H1 (cell line): ENCODE results near the gene GRAMD4.

ENCODE experiments used
- BACH1 ChIP-seq: IDR thresholded peaks from 2 replicates; pipeline ENCODE4 v1.6.1; 2012; ENCODE audit warnings: low read length, improper control_type of control experiment
- CBX8 ChIP-seq: fragments of 300-800, 300-1000 bp; sonication (generic); IDR thresholded peaks from 2 replicates; pipeline ENCODE4 v1.7.1; 2016; ENCODE audit warnings: low read depth, low read length, borderline replicate concordance
- EP300 ChIP-seq, 2 experiments: IDR thresholded peaks; 1 replicate in 1 of 2; 2 replicates in 1 of 2; pipeline ENCODE4 v1.6.1; 2011 to 2012; ENCODE audit warnings: low read depth in 2 of 2, low read length in 2 of 2, mild to moderate bottlenecking in 2 of 2, borderline replicate concordance in 1 of 2, inconsistent platforms in 1 of 2, moderate library complexity in 1 of 2
- PHF8 ChIP-seq: fragments of 200-600 bp; sonication (generic); conservative IDR thresholded peaks from 2 replicates; pipeline ENCODE4 v1.7.1; 2012; ENCODE audit warnings: low read depth, mild to moderate bottlenecking, inconsistent platforms, low read length, moderate library complexity
- POLR2A ChIP-seq, 2 experiments: IDR thresholded peaks; 1 replicate in 1 of 2; 2 replicates in 1 of 2; pipeline ENCODE4 v1.6.1; 2011; ENCODE audit warnings: low read depth in 2 of 2, low read length in 2 of 2, mild to moderate bottlenecking in 2 of 2; ENCODE audit errors: control extremely low read depth in 1 of 2
- RAD21 ChIP-seq, 2 experiments: IDR thresholded peaks in 1 of 2; conservative IDR thresholded peaks in 1 of 2; 2 replicates each; pipeline ENCODE4 v1.6.1; 2011; ENCODE audit warnings: low read depth in 2 of 2, low read length in 2 of 2, improper control_type of control experiment in 1 of 2, inconsistent platforms in 1 of 2, mild to moderate bottlenecking in 1 of 2, moderate library complexity in 1 of 2
- RXRA ChIP-seq: IDR thresholded peaks from 2 replicates; pipeline ENCODE4 v1.6.1; 2011; ENCODE audit warnings: low read depth, mild to moderate bottlenecking, low read length, moderate library complexity; ENCODE audit not compliant: insufficient read depth
- SIRT6 ChIP-seq: IDR thresholded peaks from one replicate; pipeline ENCODE4 v1.7.1; 2012; ENCODE audit warnings: low read length, inconsistent platforms
- ZNF274 ChIP-seq: IDR thresholded peaks from 2 replicates; pipeline ENCODE4 v1.7.0; 2012; ENCODE audit warnings: low read length, borderline replicate concordance; ENCODE audit errors: extremely low read depth
- TF ChIP-seq, protein P1 (sequence below), 3 experiments: IDR thresholded peaks; 1 replicate in 2 of 3; 2 replicates in 1 of 3; pipeline versions ENCODE4 v1.5.1 to v1.6.1; 2011; ENCODE audit warnings: low read length in 3 of 3, mild to moderate bottlenecking in 3 of 3, inconsistent platforms in 2 of 3, low read depth in 1 of 3, moderate library complexity in 1 of 3; ENCODE audit not compliant: insufficient read depth in 1 of 3; ENCODE audit errors: control extremely low read depth in 1 of 3
- TF ChIP-seq, protein P2 (sequence below): IDR thresholded peaks from 2 replicates; pipeline ENCODE4 v1.6.1; 2012; ENCODE audit warnings: low read length, inconsistent platforms

DNA sequence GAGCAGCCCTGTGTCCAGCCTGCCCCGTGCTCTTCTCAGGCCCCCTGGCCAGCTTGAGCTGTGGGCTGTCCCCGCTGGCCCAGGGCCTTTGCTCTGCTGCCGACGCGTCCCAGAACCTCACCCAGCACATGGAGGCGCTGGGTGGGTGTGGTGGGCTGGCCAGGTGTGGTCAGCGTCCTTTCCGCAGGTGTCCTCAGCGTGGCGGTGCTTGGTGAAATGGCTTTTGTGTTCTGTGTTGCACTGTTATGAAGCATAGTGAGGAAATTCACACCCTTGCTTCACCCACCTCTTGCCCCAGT lies 37.4 kb downstream of the GRAMD4 start:
- TF ChIP-seq SIRT6: no peak
- no peak for TF ChIP-seq ZNF274
- TF ChIP-seq, protein P1, sequence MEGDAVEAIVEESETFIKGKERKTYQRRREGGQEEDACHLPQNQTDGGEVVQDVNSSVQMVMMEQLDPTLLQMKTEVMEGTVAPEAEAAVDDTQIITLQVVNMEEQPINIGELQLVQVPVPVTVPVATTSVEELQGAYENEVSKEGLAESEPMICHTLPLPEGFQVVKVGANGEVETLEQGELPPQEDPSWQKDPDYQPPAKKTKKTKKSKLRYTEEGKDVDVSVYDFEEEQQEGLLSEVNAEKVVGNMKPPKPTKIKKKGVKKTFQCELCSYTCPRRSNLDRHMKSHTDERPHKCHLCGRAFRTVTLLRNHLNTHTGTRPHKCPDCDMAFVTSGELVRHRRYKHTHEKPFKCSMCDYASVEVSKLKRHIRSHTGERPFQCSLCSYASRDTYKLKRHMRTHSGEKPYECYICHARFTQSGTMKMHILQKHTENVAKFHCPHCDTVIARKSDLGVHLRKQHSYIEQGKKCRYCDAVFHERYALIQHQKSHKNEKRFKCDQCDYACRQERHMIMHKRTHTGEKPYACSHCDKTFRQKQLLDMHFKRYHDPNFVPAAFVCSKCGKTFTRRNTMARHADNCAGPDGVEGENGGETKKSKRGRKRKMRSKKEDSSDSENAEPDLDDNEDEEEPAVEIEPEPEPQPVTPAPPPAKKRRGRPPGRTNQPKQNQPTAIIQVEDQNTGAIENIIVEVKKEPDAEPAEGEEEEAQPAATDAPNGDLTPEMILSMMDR (IDR thresholded peaks at IDR 0.05; ENCODE audit: control extremely low read depth in 1 of 3, insufficient read depth in 1 of 3, low read depth in 1 of 3, low read length in 3 of 3): no peak
- no peak for TF ChIP-seq BACH1
- TF ChIP-seq, protein P2, sequence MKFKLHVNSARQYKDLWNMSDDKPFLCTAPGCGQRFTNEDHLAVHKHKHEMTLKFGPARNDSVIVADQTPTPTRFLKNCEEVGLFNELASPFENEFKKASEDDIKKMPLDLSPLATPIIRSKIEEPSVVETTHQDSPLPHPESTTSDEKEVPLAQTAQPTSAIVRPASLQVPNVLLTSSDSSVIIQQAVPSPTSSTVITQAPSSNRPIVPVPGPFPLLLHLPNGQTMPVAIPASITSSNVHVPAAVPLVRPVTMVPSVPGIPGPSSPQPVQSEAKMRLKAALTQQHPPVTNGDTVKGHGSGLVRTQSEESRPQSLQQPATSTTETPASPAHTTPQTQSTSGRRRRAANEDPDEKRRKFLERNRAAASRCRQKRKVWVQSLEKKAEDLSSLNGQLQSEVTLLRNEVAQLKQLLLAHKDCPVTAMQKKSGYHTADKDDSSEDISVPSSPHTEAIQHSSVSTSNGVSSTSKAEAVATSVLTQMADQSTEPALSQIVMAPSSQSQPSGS: no peak
- no peak for TF ChIP-seq RAD21 (IDR thresholded peaks at IDR 0.05 in 1 of 2, conservative IDR thresholded peaks at IDR 0.05 in 1 of 2; ENCODE audit: low read depth in 2 of 2, low read length in 2 of 2)
- no peak for TF ChIP-seq RXRA
- no peak for TF ChIP-seq CBX8
- TF ChIP-seq PHF8: no peak
- TF ChIP-seq EP300 (IDR thresholded peaks at IDR 0.05; ENCODE audit: borderline replicate concordance in 1 of 2, low read depth in 2 of 2, low read length in 2 of 2): no peak
- no peak for TF ChIP-seq POLR2A (IDR thresholded peaks at IDR 0.05; ENCODE audit: control extremely low read depth in 1 of 2, low read depth in 2 of 2, low read length in 2 of 2)
